OCI-M2 (cell line): Measurements from ENCODE around the gene TUBB6.

Experiments used
- DNase-seq: peaks from one replicate; lab custom pipeline; 2025; ENCODE audit not compliant: unreplicated experiment; lab: John Stamatoyannopoulos, UW

Gene TUBB6

GRCh38 chr18:12290086-12290485 lies 18.0 kb upstream of the TUBB6 start:
- no peak for DNase-seq

GRCh38 chr18:12291161-12291560 lies 16.9 kb upstream of the TUBB6 start:
- no peak for DNase-seq

GRCh38 chr18:12291690-12292089 lies 16.4 kb upstream of the TUBB6 start:
- no peak for DNase-seq

- DNase-seq, result no peak
Observed at GRCh38 chr18:12293831-12294230, 14.2 kb upstream of the TUBB6 start.

- no peak for DNase-seq
Observed at GRCh38 chr18:12295389-12296086, 12.5 kb upstream of the TUBB6 start.

GRCh38 chr18:12296087-12296403 lies 12.0 kb upstream of the TUBB6 start:
- DNase-seq, result no peak

- DNase-seq, result no peak
Observed at GRCh38 chr18:12296457-12296856, 11.6 kb upstream of the TUBB6 start.

- no peak for DNase-seq
Observed at GRCh38 chr18:12299862-12300261, 8.2 kb upstream of the TUBB6 start.

GRCh38 chr18:12301263-12302005 lies 6.6 kb upstream of the TUBB6 start:
- no peak for DNase-seq

- peak; percentile 38 for DNase-seq
Observed at GRCh38 chr18:12302391-12303147, 5.5 kb upstream of the TUBB6 start.

- DNase-seq, result no peak
Observed at GRCh38 chr18:12304351-12305210, 3.5 kb upstream of the TUBB6 start.

GRCh38 chr18:12305211-12305610 lies 2.8 kb upstream of the TUBB6 start:
- DNase-seq, result no peak

- no peak for DNase-seq
Observed at GRCh38 chr18:12305930-12306629, 2.0 kb upstream of the TUBB6 start.

GRCh38 chr18:12306752-12307700 lies 1.0 kb upstream of the TUBB6 start:
- no peak for DNase-seq

- no peak for DNase-seq
Observed at GRCh38 chr18:12308386-12309100, 502 bp downstream of the TUBB6 start.

GRCh38 chr18:12309683-12310198 lies 1.7 kb downstream of the TUBB6 start:
- DNase-seq, result no peak

GRCh38 chr18:12310762-12311161 lies 2.7 kb downstream of the TUBB6 start:
- DNase-seq, result no peak

- no peak for DNase-seq
Observed at GRCh38 chr18:12312976-12313375, 4.9 kb downstream of the TUBB6 start.
